GM23338 (cell line): ENCODE results near the gene NAGA.

ENCODE experiments used
- CTCF ChIP-seq, 2 experiments: fragments of 200-600 bp in 1 of 2; sonication (generic) in 1 of 2; conservative IDR thresholded peaks; 2 replicates each; pipeline versions ENCODE4 v1.5.1 to v1.6.1; 2016 to 2017; ENCODE audit warnings: antibody characterized with exemption in 2 of 2, low read depth in 2 of 2, mild to moderate bottlenecking in 2 of 2, moderate library complexity in 1 of 2
- EZH2 ChIP-seq: fragments of 200-600 bp; sonication (generic); IDR thresholded peaks from one replicate; pipeline ENCODE4 v1.8.0; 2017; ENCODE audit warnings: antibody characterized with exemption, mild to moderate bottlenecking, low read depth; ENCODE audit not compliant: unreplicated experiment
- EZH2phosphoT487 ChIP-seq: fragments of 200-600 bp; sonication (generic); IDR thresholded peaks from one replicate; pipeline ENCODE4 v1.8.1; 2018; ENCODE audit warnings: antibody characterized with exemption; ENCODE audit not compliant: unreplicated experiment
- JUNB ChIP-seq: IDR thresholded peaks from one replicate; pipeline ENCODE4 v1.6.1; 2016; ENCODE audit warnings: antibody characterized with exemption; ENCODE audit not compliant: unreplicated experiment
- NANOG ChIP-seq: IDR thresholded peaks from 2 replicates; pipeline ENCODE4 v1.6.1; 2016; ENCODE audit warnings: antibody characterized with exemption, borderline replicate concordance
- POLR2AphosphoS5 ChIP-seq: IDR thresholded peaks from 2 replicates; pipeline ENCODE4 v1.6.1; 2016; ENCODE audit warnings: antibody characterized with exemption, low read depth
- STAT1 ChIP-seq: IDR thresholded peaks from one replicate; pipeline ENCODE4 v1.6.1; 2016; ENCODE audit warnings: antibody characterized with exemption; ENCODE audit not compliant: unreplicated experiment
- TF ChIP-seq, protein P1 (sequence below): IDR thresholded peaks from one replicate; pipeline ENCODE4 v1.6.1; 2018; ENCODE audit warnings: antibody characterized with exemption; ENCODE audit not compliant: unreplicated experiment
- TF ChIP-seq, protein P2 (sequence below): IDR thresholded peaks from 2 replicates; pipeline ENCODE4 v1.6.1; 2016; ENCODE audit warnings: antibody characterized with exemption

DNA sequence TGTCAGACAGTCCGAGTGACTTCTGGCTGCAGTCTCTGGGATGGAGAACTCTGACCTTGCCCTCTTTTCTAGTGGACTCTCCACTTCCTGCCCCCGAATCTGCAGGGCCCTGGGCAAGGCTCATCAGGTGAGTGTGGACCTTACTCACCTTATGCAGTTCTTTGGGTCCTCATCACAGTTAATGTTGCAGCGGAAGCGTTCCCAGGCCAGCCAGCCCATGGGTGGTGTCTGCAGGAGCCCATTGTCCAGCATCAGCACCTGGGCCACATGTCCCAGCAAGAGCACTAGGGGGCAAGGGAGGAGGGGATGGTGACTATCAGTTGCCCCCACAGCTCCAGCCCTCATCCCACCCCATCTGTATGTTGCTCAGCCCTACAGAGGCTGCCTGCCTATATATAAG lies 2.3 kb downstream of the NAGA start:
- TF ChIP-seq CTCF (conservative IDR thresholded peaks at IDR 0.05; ENCODE audit: low read depth in 2 of 2) (no peak), JUNB (no peak), EZH2 (no peak), EZH2phosphoT487 (no peak), NANOG (no peak), POLR2AphosphoS5 (no peak), STAT1 (no peak)
- TF ChIP-seq, protein P1, sequence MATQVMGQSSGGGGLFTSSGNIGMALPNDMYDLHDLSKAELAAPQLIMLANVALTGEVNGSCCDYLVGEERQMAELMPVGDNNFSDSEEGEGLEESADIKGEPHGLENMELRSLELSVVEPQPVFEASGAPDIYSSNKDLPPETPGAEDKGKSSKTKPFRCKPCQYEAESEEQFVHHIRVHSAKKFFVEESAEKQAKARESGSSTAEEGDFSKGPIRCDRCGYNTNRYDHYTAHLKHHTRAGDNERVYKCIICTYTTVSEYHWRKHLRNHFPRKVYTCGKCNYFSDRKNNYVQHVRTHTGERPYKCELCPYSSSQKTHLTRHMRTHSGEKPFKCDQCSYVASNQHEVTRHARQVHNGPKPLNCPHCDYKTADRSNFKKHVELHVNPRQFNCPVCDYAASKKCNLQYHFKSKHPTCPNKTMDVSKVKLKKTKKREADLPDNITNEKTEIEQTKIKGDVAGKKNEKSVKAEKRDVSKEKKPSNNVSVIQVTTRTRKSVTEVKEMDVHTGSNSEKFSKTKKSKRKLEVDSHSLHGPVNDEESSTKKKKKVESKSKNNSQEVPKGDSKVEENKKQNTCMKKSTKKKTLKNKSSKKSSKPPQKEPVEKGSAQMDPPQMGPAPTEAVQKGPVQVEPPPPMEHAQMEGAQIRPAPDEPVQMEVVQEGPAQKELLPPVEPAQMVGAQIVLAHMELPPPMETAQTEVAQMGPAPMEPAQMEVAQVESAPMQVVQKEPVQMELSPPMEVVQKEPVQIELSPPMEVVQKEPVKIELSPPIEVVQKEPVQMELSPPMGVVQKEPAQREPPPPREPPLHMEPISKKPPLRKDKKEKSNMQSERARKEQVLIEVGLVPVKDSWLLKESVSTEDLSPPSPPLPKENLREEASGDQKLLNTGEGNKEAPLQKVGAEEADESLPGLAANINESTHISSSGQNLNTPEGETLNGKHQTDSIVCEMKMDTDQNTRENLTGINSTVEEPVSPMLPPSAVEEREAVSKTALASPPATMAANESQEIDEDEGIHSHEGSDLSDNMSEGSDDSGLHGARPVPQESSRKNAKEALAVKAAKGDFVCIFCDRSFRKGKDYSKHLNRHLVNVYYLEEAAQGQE, result no peak
- TF ChIP-seq, protein P2, sequence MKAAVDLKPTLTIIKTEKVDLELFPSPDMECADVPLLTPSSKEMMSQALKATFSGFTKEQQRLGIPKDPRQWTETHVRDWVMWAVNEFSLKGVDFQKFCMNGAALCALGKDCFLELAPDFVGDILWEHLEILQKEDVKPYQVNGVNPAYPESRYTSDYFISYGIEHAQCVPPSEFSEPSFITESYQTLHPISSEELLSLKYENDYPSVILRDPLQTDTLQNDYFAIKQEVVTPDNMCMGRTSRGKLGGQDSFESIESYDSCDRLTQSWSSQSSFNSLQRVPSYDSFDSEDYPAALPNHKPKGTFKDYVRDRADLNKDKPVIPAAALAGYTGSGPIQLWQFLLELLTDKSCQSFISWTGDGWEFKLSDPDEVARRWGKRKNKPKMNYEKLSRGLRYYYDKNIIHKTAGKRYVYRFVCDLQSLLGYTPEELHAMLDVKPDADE, result no peak
